ENCODE measurements around the gene CROCC2.

- TF ChIP-seq CHD2 (IDR thresholded peaks at IDR 0.05; ENCODE audit: low read length, partially characterized antibody) = no peak
- TF ChIP-seq TP53 (CRISPR knock-in tag; IDR thresholded peaks at IDR 0.05) = no peak
These were observed 81.5 kb downstream of the CROCC2 start for GRCh38 chr2:240987588-240987987.
